Measurements from ENCODE around the gene ACTBL2. TPM values are rescaled to one million over a fixed set of nuclear protein-coding genes. Genes with fewer than 3 reads are reported as not detected.
"Not testable (repeated sequence)": the region's sequence is repeated elsewhere in the genome, so short reads cannot be mapped to it uniquely, and the experiment has no call there.

Gene ACTBL2
- total RNA-seq, 3 donors from 2014 or later, result 1.2 TPM; not detected in 2

DNA sequence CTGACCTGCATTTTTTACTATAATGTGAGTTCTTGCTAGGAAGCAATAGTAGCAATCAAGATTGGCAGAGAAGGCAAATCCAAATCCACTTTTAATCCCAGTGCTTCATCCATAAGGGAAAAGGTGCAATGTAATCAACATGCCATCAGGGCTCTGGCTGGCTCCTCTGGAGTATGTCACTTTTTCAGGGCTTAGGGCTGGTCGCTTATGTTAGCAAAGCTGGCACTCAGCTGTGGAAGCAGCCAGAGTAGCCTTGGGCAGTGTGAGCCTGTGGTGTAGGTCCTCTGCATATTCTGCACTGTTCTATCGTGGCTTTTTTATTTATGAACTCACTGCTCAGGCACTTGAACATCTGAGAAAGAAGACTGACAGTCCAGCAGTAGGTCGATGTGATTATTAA lies 16.1 kb downstream of the ACTBL2 start:
- Histone ChIP-seq H3K27me3 (no peaks in the 10 kb centered on the region), H3K4me3 (no peak overlapping the region), H3K36me3 (no peaks in the 10 kb centered on the region), H3K27ac (no peak overlapping the region), H3K9me3 (no peaks in the 10 kb centered on the region), H3K4me1 (peaks cover 0 to 5% of the 10 kb centered on the region in 2 donors)
- intact Hi-C loops (cut with DNase I; ENCODE audit: low total_unique reads), result no loop called here
- TF ChIP-seq POLR2AphosphoS5 (IDR thresholded peaks at IDR 0.05) (no peak), POLR2A (IDR thresholded peaks at IDR 0.05) (no peak)
- TF ChIP-seq, protein P1, sequence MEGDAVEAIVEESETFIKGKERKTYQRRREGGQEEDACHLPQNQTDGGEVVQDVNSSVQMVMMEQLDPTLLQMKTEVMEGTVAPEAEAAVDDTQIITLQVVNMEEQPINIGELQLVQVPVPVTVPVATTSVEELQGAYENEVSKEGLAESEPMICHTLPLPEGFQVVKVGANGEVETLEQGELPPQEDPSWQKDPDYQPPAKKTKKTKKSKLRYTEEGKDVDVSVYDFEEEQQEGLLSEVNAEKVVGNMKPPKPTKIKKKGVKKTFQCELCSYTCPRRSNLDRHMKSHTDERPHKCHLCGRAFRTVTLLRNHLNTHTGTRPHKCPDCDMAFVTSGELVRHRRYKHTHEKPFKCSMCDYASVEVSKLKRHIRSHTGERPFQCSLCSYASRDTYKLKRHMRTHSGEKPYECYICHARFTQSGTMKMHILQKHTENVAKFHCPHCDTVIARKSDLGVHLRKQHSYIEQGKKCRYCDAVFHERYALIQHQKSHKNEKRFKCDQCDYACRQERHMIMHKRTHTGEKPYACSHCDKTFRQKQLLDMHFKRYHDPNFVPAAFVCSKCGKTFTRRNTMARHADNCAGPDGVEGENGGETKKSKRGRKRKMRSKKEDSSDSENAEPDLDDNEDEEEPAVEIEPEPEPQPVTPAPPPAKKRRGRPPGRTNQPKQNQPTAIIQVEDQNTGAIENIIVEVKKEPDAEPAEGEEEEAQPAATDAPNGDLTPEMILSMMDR (IDR thresholded peaks at IDR 0.05), result no peak
- no peak for DNase-seq (ENCODE audit: low spot score in 2 of 2)

DNA sequence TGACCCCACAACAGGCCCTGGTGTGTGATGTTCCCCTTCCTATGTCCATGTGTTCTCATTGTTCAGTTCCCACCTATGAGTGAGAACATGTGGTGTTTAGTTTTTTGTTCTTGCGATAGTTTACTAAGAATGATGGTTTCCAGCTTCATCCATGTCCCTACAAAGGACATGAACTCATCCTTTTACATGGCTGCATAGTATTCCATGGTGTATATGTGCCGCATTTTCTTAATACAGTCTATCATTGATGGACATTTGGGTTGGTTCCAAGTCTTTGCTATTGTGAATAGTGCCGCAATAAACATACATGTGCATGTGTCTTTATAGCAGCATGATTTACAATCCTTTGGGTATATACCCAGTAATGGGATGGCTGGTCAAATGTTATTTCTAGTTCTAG lies 22.6 kb downstream of the ACTBL2 start:
- intact Hi-C loops (cut with DNase I; ENCODE audit: low total_unique reads); H3K9me3 ChIP-seq; H3K4me1 ChIP-seq; DNase-seq (ENCODE audit: low spot score in 2 of 2); H3K4me3 ChIP-seq; H3K27me3 ChIP-seq; H3K36me3 ChIP-seq; H3K27ac ChIP-seq: not testable (repeated sequence)

DNA sequence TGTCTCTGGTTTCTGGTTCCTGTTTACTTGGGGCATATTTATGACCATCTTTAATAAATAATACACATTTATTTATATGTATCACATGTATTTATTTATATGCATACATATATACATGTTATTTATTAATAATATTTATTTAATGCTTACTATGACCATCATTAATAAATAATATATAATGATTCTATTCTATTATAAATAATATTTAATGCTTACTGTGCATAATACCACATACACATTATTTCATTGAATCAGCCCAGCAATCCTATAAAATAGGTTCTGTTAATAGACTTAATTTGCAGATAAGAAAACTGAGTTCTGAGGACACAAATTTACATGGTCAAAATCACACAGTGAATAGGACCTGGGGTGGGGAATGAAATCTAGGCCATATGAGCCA lies 24.2 kb downstream of the ACTBL2 start:
- no peak for DNase-seq (ENCODE audit: low spot score in 2 of 2)
- Histone ChIP-seq H3K27me3 (no peaks in the 10 kb centered on the region), H3K36me3 (no peaks in the 10 kb centered on the region), H3K9me3 (no peaks in the 10 kb centered on the region), H3K27ac (no peak overlapping the region), H3K4me3 (no peak overlapping the region), H3K4me1 (no peaks in the 10 kb centered on the region)
- TF ChIP-seq POLR2A (IDR thresholded peaks at IDR 0.05), result no peak
- no peak for TF ChIP-seq POLR2AphosphoS5 (IDR thresholded peaks at IDR 0.05)
- intact Hi-C loops (cut with DNase I; ENCODE audit: low total_unique reads), result no loop called here

DNA sequence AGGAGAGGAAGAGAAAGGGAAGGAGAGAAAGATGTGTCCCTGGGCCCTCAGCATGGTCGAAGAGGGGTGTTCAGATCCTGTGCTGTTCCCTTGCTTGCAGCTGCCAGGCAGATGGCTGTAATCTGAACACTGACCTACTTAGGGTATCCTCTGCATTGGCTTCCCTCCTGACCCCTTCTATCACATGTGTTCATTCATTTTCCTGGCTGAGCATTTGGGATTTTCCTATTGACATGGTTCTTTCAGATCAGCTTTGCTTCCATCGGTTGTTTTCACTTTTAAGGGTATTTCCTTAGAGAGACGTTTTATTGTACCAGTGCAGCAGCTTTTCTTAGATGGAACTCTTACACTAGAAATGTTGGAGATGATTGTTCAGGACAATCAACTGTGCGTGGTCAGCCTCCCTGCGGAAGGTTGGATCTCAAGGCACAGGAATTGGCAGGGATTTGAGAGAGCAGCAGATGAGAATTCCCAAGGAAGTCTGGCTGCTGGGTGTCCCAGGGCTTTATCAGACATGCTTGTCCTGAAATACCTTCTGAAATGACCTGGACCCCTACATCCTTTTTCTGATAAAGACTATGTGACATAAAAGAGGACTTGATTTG lies 26.0 kb downstream of the ACTBL2 start:
- no peak for DNase-seq (ENCODE audit: low spot score in 2 of 2)
- Histone ChIP-seq H3K9me3 (no peaks in the 10 kb centered on the region), H3K4me1 (peaks cover 0 to 2% of the 10 kb centered on the region in 2 donors), H3K27me3 (no peaks in the 10 kb centered on the region), H3K36me3 (no peaks in the 10 kb centered on the region), H3K27ac (peak overlapping the region; percentile 79 to 85), H3K4me3 (no peak overlapping the region)
- intact Hi-C loops (cut with DNase I; ENCODE audit: low total_unique reads), result no loop called here
- TF ChIP-seq POLR2A (IDR thresholded peaks at IDR 0.05) (no peak), POLR2AphosphoS5 (IDR thresholded peaks at IDR 0.05) (peak in 1 of 3 donors; percentile 5)
- TF ChIP-seq, protein P1 (IDR thresholded peaks at IDR 0.05), result no peak

DNA sequence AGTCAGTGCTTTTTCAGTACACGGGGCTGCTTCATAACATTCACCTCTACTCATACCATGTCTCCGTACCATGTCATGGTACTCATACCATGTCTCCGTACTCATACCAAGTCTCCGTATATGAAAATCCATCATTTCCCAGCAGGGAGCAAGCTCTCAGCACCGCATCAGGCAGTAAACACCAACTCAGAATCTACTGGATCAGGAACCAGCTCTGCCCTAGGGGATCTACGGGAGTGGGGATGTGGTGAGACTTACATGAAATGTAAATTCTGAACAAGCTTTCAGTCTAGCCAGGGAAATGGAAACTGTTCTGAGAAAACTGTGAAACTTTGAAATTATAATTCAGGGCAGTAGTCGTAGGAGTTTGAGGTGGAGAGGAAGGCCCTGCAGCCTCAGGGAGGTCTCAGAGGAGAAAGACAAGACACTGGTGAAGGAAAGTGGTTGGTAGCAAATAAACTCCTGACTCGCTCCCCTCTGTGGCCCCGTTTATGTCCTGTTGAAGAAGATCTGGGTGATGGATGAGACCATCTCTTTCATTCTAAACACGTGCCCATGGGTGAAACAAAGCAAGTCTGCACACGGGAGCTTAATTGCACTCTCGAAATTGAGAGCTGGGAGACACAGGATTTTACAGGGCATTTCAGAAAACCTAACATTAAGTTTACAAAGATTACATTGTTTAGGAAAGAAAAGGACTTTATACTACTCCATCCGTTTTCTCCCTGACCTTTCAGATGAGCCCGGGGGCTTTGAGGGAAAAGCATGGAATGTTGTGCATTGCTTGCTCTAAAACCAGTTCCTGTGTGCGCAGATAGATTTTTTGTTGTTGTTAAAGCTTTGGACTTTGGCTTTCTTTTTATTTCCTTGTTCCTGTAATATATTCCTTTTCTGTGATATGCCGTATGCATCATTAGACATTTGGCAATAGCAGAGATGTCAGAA lies 26.8 kb downstream of the ACTBL2 start:
- Histone ChIP-seq H3K27ac (peak overlapping the region; percentile 79 to 85), H3K4me1 (peaks cover 0 to 5% of the 10 kb centered on the region in 2 donors), H3K9me3 (no peaks in the 10 kb centered on the region), H3K27me3 (no peaks in the 10 kb centered on the region), H3K36me3 (no peaks in the 10 kb centered on the region), H3K4me3 (no peak overlapping the region)
- intact Hi-C loops (cut with DNase I; ENCODE audit: low total_unique reads), result no loop called here
- TF ChIP-seq POLR2A (IDR thresholded peaks at IDR 0.05) (no peak), POLR2AphosphoS5 (IDR thresholded peaks at IDR 0.05) (no peak)
- TF ChIP-seq, protein P1 (IDR thresholded peaks at IDR 0.05), result no peak
- peak in 1 of 2 donors; percentile 57 for DNase-seq (ENCODE audit: low spot score in 2 of 2)

DNA sequence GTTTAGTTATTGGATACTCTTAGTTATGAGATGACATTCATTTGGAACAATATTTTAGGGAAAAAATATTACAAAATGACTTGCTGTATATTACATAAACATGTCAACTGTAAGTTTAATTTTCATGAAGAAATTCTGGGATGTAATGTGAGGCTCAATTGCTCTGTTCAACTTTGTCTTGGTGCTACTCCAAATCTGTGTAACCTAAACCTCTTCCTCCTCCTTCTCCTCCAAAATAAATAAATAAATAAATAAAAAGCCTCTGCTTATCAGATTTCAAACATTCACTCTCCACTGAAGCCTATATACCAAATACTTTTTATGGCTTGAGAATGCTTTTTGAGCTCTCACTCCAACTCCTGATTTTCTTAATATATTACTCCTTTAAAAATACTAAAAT lies 27.7 kb downstream of the ACTBL2 start:
- H3K4me3 ChIP-seq, result no peak overlapping the region
- DNase-seq (ENCODE audit: low spot score in 2 of 2), result no peak
- H3K36me3 ChIP-seq, result no peaks in the 10 kb centered on the region
- intact Hi-C loops (cut with DNase I; ENCODE audit: low total_unique reads), result no loop called here
- peaks cover 0 to 5% of the 10 kb centered on the region in 2 donors for H3K4me1 ChIP-seq
- no peaks in the 10 kb centered on the region for H3K9me3 ChIP-seq
- H3K27ac ChIP-seq, result peak overlapping the region in 1 of 2 donors; percentile 79
- H3K27me3 ChIP-seq, result no peaks in the 10 kb centered on the region
- TF ChIP-seq POLR2AphosphoS5 (IDR thresholded peaks at IDR 0.05) (no peak), POLR2A (IDR thresholded peaks at IDR 0.05) (no peak)
- TF ChIP-seq, protein P1 (IDR thresholded peaks at IDR 0.05), result no peak

All from breast epithelium (tissue), 4 donors.